Upper lobe of left lung (tissue), 4 donors: ENCODE data around the gene CLIP4.

Source experiments
- CTCF ChIP-seq, 6 experiments: fragments of 450-650 bp in 4 of 6; fragments of 200-600 bp in 2 of 6; sonication (generic) in 2 of 6; IDR thresholded peaks; one replicate each; pipeline ENCODE4 v1.5.1; 2016 to 2019; ENCODE audit warnings: antibody characterized with exemption in 6 of 6
- POLR2A ChIP-seq, 4 donors: fragments of 450-650 bp; IDR thresholded peaks; one replicate each; pipeline ENCODE4 v1.5.1; 2016 to 2017; ENCODE audit warnings: antibody characterized with exemption in 4 of 4, mild to moderate bottlenecking in 2 of 4
- POLR2AphosphoS5 ChIP-seq, 2 donors: sonication (generic); formaldehyde crosslinking; IDR thresholded peaks; one replicate each; pipeline ENCODE4 v1.5.1; 2017; ENCODE audit warnings: antibody characterized with exemption in 2 of 2

- TF ChIP-seq CTCF (IDR thresholded peaks at IDR 0.05) (no peak), POLR2A (IDR thresholded peaks at IDR 0.05) (no peak), POLR2AphosphoS5 (IDR thresholded peaks at IDR 0.05) (no peak)
These were observed 91.7 kb downstream of the CLIP4 start for GRCh38 chr2:29206941-29207340.
